CD14-positive monocyte (primary cell): ENCODE measurements around the gene SRRD. TPM values are rescaled to one million over a fixed set of nuclear protein-coding genes. Genes with fewer than 3 reads are reported as not detected.

Experiments used
- DNase-seq, 3 donors: peaks; one replicate each; pipeline ENCODE4 v3.0.0-alpha.2; 2011 to 2022
- H2AFZ ChIP-seq: 2 replicates; pipeline ENCODE4 v1.6.0; 2012; ENCODE audit warnings: mild to moderate bottlenecking, low read depth, low read length, inconsistent platforms; ENCODE audit not compliant: insufficient read depth, poor library complexity, severe bottlenecking
- H3K27ac ChIP-seq, 2 donors: 1 replicate in 1 of 2; 2 replicates in 1 of 2; pipeline ENCODE4 v1.5.1; 2012 to 2013; ENCODE audit warnings: low read length in 2 of 2, control low read depth in 1 of 2, inconsistent platforms in 1 of 2, low read depth in 1 of 2, mild to moderate bottlenecking in 1 of 2
- H3K27me3 ChIP-seq, 2 donors: one replicate each; pipeline versions ENCODE4 v1.6.0 to v1.6.1; 2011 to 2013; ENCODE audit warnings: low read length in 2 of 2; ENCODE audit not compliant: control insufficient read depth in 2 of 2, insufficient read depth in 2 of 2
- H3K36me3 ChIP-seq, 2 donors: replicated peaks in 1 of 2; 1 replicate in 1 of 2; 2 replicates in 1 of 2; pipeline versions ENCODE4 v1.5.1 to v1.6.1; 2012 to 2013; ENCODE audit warnings: low read length in 2 of 2, control low read depth in 1 of 2, inconsistent platforms in 1 of 2, mild to moderate bottlenecking in 1 of 2; ENCODE audit not compliant: insufficient read depth in 2 of 2, control insufficient read depth in 1 of 2
- H3K4me1 ChIP-seq, 2 donors: 1 replicate in 1 of 2; 2 replicates in 1 of 2; pipeline versions ENCODE4 v1.5.1 to v1.6.1; 2012 to 2013; ENCODE audit warnings: low read length in 2 of 2, control low read depth in 1 of 2, inconsistent platforms in 1 of 2, mild to moderate bottlenecking in 1 of 2, moderate library complexity in 1 of 2; ENCODE audit not compliant: insufficient read depth in 2 of 2, control insufficient read depth in 1 of 2
- H3K4me2 ChIP-seq: replicated peaks from 2 replicates; pipeline ENCODE3; 2012; ENCODE audit warnings: low read length, moderate library complexity, mild to moderate bottlenecking; ENCODE audit not compliant: poor library complexity, severe bottlenecking; ENCODE audit errors: extremely low read depth
- H3K4me3 ChIP-seq, 3 experiments: fragments of 200-600 bp in 1 of 3; sonication (generic) in 1 of 3; replicated peaks in 1 of 3; 1 replicate in 2 of 3; 2 replicates in 1 of 3; pipeline ENCODE4 v1.5.1; 2011 to 2013; ENCODE audit warnings: low read length in 3 of 3, mild to moderate bottlenecking in 3 of 3, control low read depth in 2 of 3, low read depth in 2 of 3, inconsistent platforms in 1 of 3, moderate library complexity in 1 of 3
- H3K79me2 ChIP-seq: 2 replicates; pipeline ENCODE4 v1.6.0; 2012; ENCODE audit warnings: mild to moderate bottlenecking, control low read depth, inconsistent platforms, low read length, moderate library complexity; ENCODE audit not compliant: insufficient read depth
- H3K9ac ChIP-seq: 2 replicates; pipeline ENCODE4 v1.6.0; 2017; ENCODE audit warnings: low read length, mild to moderate bottlenecking; ENCODE audit not compliant: insufficient read depth, poor library complexity, severe bottlenecking
- H3K9me3 ChIP-seq, 2 donors: replicated peaks in 1 of 2; 1 replicate in 1 of 2; 2 replicates in 1 of 2; pipeline versions ENCODE4 v1.5.1 to v1.6.1; 2012 to 2013; ENCODE audit warnings: low read length in 2 of 2, control low read depth in 1 of 2; ENCODE audit not compliant: control insufficient read depth in 1 of 2, insufficient read depth in 1 of 2
- H4K20me1 ChIP-seq: 2 replicates; pipeline ENCODE4 v1.6.0; 2012; ENCODE audit warnings: mild to moderate bottlenecking, low read length, control low read depth, moderate library complexity; ENCODE audit not compliant: insufficient read depth
- H3K27ac Mint-ChIP-seq, 7 donors: one replicate each; pipeline ENCODE4 v1.8.0; 2020; ENCODE audit warnings: mild to moderate bottlenecking in 7 of 7, mixed read lengths in 7 of 7, moderate library complexity in 6 of 7, inconsistent platforms in 2 of 7
- H3K27me3 Mint-ChIP-seq, 3 donors: one replicate each; pipeline ENCODE4 v1.8.0; 2021 to 2022; ENCODE audit warnings: low read depth in 3 of 3, mild to moderate bottlenecking in 3 of 3, mixed read lengths in 3 of 3, moderate library complexity in 3 of 3, inconsistent platforms in 1 of 3
- H3K36me3 Mint-ChIP-seq, 2 donors: one replicate each; pipeline ENCODE4 v1.8.0; 2020; ENCODE audit warnings: mixed read lengths in 2 of 2, inconsistent platforms in 1 of 2, mild to moderate bottlenecking in 1 of 2
- H3K4me1 Mint-ChIP-seq: one replicate; pipeline ENCODE4 v1.8.0; 2020; ENCODE audit warnings: mild to moderate bottlenecking, mixed read lengths
- H3K4me3 Mint-ChIP-seq, 2 donors: one replicate each; pipeline ENCODE4 v1.8.0; 2020; ENCODE audit warnings: mild to moderate bottlenecking in 2 of 2, mixed read lengths in 2 of 2, moderate library complexity in 1 of 2
- H3K9me3 Mint-ChIP-seq, 7 donors: one replicate each; pipeline ENCODE4 v1.8.0; 2020 to 2022; ENCODE audit warnings: mixed read lengths in 7 of 7, mild to moderate bottlenecking in 6 of 7, moderate library complexity in 6 of 7, inconsistent platforms in 2 of 7
- WGBS: methylation state at CpG from one replicate; pipeline ENCODE4 v1.1.5; 2013; ENCODE audit warnings: missing lambda C conversion rate; ENCODE audit not compliant: insufficient coverage; 5-methylcytosine and 5-hydroxymethylcytosine counted together
- intact Hi-C, 2 donors: fragments of 100-400 bp; cut with micrococcal nuclease; formaldehyde crosslinking; loops; one replicate each; pipeline versions ENCODE4 v1.15.0 to v1.15.1; 2023
- polyA plus RNA-seq, 3 donors: library from polyadenylated mRNA; depleted of rRNA in 1 of 3; unstranded in 2 of 3; stranded (reverse) in 1 of 3; fragments of 300-500 nt in 2 of 3; fragments of >200 nt in 1 of 3; fragmentation: Illumina TruSeq in 2 of 3; gene quantifications; 1 replicate in 2 of 3; 2 replicates in 1 of 3; pipeline ENCODE4 v1.2.3, GENCODE V29; 2012 to 2021
- TF ChIP-seq, protein P1 (sequence below): fragments of 200-600 bp; IDR thresholded peaks from one replicate; pipeline ENCODE4 v1.8.0; 2022; ENCODE audit warnings: antibody characterized with exemption, mild to moderate bottlenecking

The SRRD gene
- polyA plus RNA-seq, 3 donors, result 3.7 to 15.0 (median 10.0) TPM

GRCh38 chr22:26522012-26522411 lies 38.3 kb downstream of the SRRD start:
- intact Hi-C loops, result no loop called here
- Histone ChIP-seq H3K9ac (no peak overlapping the region), H3K4me1 (no peaks in the 10 kb centered on the region), H4K20me1 (no peaks in the 10 kb centered on the region), H3K4me2 (no peak overlapping the region), H3K27me3 (no peaks in the 10 kb centered on the region), H3K27ac (no peak overlapping the region), H3K36me3 (peaks cover 28 to 48% of the 10 kb centered on the region in 2 donors), H3K79me2 (no peaks in the 10 kb centered on the region), H2AFZ (no peak overlapping the region), H3K9me3 (no peaks in the 10 kb centered on the region), H3K4me3 (no peak overlapping the region)
- no peak overlapping the region for H3K27ac Mint-ChIP-seq
- no peak for DNase-seq
- H3K9me3 Mint-ChIP-seq, result no peaks in the 10 kb centered on the region
- no peaks in the 10 kb centered on the region for H3K27me3 Mint-ChIP-seq
- no peaks in the 10 kb centered on the region for H3K4me1 Mint-ChIP-seq
- peaks cover 38 to 43% of the 10 kb centered on the region in 2 donors for H3K36me3 Mint-ChIP-seq
- TF ChIP-seq, protein P1, sequence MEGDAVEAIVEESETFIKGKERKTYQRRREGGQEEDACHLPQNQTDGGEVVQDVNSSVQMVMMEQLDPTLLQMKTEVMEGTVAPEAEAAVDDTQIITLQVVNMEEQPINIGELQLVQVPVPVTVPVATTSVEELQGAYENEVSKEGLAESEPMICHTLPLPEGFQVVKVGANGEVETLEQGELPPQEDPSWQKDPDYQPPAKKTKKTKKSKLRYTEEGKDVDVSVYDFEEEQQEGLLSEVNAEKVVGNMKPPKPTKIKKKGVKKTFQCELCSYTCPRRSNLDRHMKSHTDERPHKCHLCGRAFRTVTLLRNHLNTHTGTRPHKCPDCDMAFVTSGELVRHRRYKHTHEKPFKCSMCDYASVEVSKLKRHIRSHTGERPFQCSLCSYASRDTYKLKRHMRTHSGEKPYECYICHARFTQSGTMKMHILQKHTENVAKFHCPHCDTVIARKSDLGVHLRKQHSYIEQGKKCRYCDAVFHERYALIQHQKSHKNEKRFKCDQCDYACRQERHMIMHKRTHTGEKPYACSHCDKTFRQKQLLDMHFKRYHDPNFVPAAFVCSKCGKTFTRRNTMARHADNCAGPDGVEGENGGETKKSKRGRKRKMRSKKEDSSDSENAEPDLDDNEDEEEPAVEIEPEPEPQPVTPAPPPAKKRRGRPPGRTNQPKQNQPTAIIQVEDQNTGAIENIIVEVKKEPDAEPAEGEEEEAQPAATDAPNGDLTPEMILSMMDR, result no peak
- WGBS, result no CpG with 5 or more reads among the region's 2 CpGs
- H3K4me3 Mint-ChIP-seq, result no peak overlapping the region

GRCh38 chr22:26522592-26522991 lies 38.9 kb downstream of the SRRD start:
- Histone ChIP-seq H4K20me1 (no peaks in the 10 kb centered on the region), H3K27me3 (no peaks in the 10 kb centered on the region), H3K9ac (no peak overlapping the region), H3K27ac (no peak overlapping the region), H3K4me1 (no peaks in the 10 kb centered on the region), H3K4me2 (no peak overlapping the region), H2AFZ (no peak overlapping the region), H3K79me2 (no peaks in the 10 kb centered on the region), H3K9me3 (no peaks in the 10 kb centered on the region), H3K4me3 (no peak overlapping the region), H3K36me3 (peaks cover 34 to 53% of the 10 kb centered on the region in 2 donors)
- no peak for DNase-seq
- intact Hi-C loops, result no loop called here
- Mint-ChIP-seq H3K27ac (peak overlapping the region in 1 of 7 donors; percentile 20), H3K9me3 (no peaks in the 10 kb centered on the region), H3K36me3 (peaks cover 43 to 49% of the 10 kb centered on the region in 2 donors), H3K27me3 (no peaks in the 10 kb centered on the region), H3K4me3 (no peak overlapping the region), H3K4me1 (no peaks in the 10 kb centered on the region)
- TF ChIP-seq, protein P1, result no peak
- WGBS, result no CpG with 5 or more reads among the region's 4 CpGs
